CD8-positive, alpha-beta memory T cell (primary cell): ENCODE data around the gene GYPC. TPM values are rescaled to one million over a fixed set of nuclear protein-coding genes. Genes with fewer than 3 reads are reported as not detected.
"Not testable (repeated sequence)": the region's sequence is repeated elsewhere in the genome, so short reads cannot be mapped to it uniquely, and the experiment has no call there.

Source experiments
- CTCF ChIA-PET: fragments of 350-600 bp; sonication (Branson Sonifier 250); formaldehyde crosslinking; loops from one replicate; lab custom pipeline; 2021; ENCODE audit warnings: antibody characterized with exemption; lab: Charles Lee
- POLR2A ChIA-PET: fragments of 350-600 bp; sonication (Branson Sonifier 250); formaldehyde crosslinking; loops from one replicate; lab custom pipeline; 2021; ENCODE audit warnings: antibody characterized with exemption; lab: Charles Lee
- DNase-seq, 5 donors: peaks; one replicate each; pipeline versions ENCODE4 v3.0.0 to v3.0.0-alpha.2; 2020 to 2022; ENCODE audit warnings: mixed read lengths in 1 of 5
- H3K27ac ChIP-seq: one replicate; pipeline ENCODE4 v1.7.0; 2013; ENCODE audit warnings: low read depth, mild to moderate bottlenecking, low read length, moderate library complexity
- H3K27me3 ChIP-seq: 2 replicates; pipeline ENCODE4 v1.7.0; 2013; ENCODE audit warnings: low read length, mild to moderate bottlenecking; ENCODE audit not compliant: insufficient read depth, poor library complexity, severe bottlenecking
- H3K36me3 ChIP-seq: 2 replicates; pipeline ENCODE4 v1.7.0; 2013; ENCODE audit warnings: mild to moderate bottlenecking, low read length, moderate library complexity; ENCODE audit not compliant: insufficient read depth
- H3K4me1 ChIP-seq: 2 replicates; pipeline ENCODE4 v1.7.0; 2013; ENCODE audit warnings: mild to moderate bottlenecking, low read length, moderate library complexity; ENCODE audit not compliant: insufficient read depth
- H3K4me3 ChIP-seq: 2 replicates; pipeline ENCODE4 v1.7.0; 2013; ENCODE audit warnings: mild to moderate bottlenecking, low read length
- H3K9me3 ChIP-seq: 2 replicates; pipeline ENCODE4 v1.7.0; 2013; ENCODE audit warnings: mild to moderate bottlenecking, low read length
- H3K27ac Mint-ChIP-seq, 8 donors: one replicate each; pipeline ENCODE4 v1.8.0; 2020 to 2021; ENCODE audit warnings: mixed read lengths in 8 of 8, mild to moderate bottlenecking in 6 of 8, inconsistent platforms in 3 of 8, moderate library complexity in 3 of 8
- H3K27me3 Mint-ChIP-seq, 2 donors: one replicate each; pipeline ENCODE4 v1.8.0; 2020 to 2021; ENCODE audit warnings: mixed read lengths in 2 of 2, mild to moderate bottlenecking in 1 of 2, moderate library complexity in 1 of 2
- H3K36me3 Mint-ChIP-seq, 3 donors: one replicate each; pipeline ENCODE4 v1.8.0; 2020 to 2021; ENCODE audit warnings: mixed read lengths in 3 of 3, inconsistent platforms in 1 of 3, mild to moderate bottlenecking in 1 of 3
- H3K4me1 Mint-ChIP-seq, 3 donors: one replicate each; pipeline ENCODE4 v1.8.0; 2020 to 2021; ENCODE audit warnings: mixed read lengths in 3 of 3, inconsistent platforms in 1 of 3, mild to moderate bottlenecking in 1 of 3
- H3K4me3 Mint-ChIP-seq, 7 donors: one replicate each; pipeline ENCODE4 v1.8.0; 2020 to 2021; ENCODE audit warnings: mixed read lengths in 7 of 7, mild to moderate bottlenecking in 6 of 7, moderate library complexity in 4 of 7, inconsistent platforms in 2 of 7
- H3K9me3 Mint-ChIP-seq, 5 donors: one replicate each; pipeline ENCODE4 v1.8.0; 2020 to 2022; ENCODE audit warnings: mixed read lengths in 5 of 5, mild to moderate bottlenecking in 3 of 5, moderate library complexity in 2 of 5, inconsistent platforms in 1 of 5
- polyA plus RNA-seq: library from polyadenylated mRNA; unstranded; fragments of 300-500 nt; fragmentation: Illumina TruSeq; gene quantifications from one replicate; pipeline ENCODE4 v1.2.3, GENCODE V29; 2021
- total RNA-seq, 2 experiments: library from RNA; stranded (reverse); gene quantifications; one replicate each; pipeline ENCODE4 v1.2.3, GENCODE V29; 2021

The GYPC gene
- total and polyA plus RNA-seq, 3 experiments from 2014 or later: 102 to 226 (median 102) TPM

GRCh38 chr2:126704434-126705160 is 48.6 kb downstream of the GYPC start:
- Mint-ChIP-seq H3K4me1 (peaks cover 0 to 10% (median 0%) of the 10 kb centered on the region in 3 donors), H3K36me3 (peaks cover 0 to 6% (median 4%) of the 10 kb centered on the region in 3 donors), H3K4me3 (no peak overlapping the region), H3K27me3 (no peaks in the 10 kb centered on the region), H3K9me3 (no peaks in the 10 kb centered on the region), H3K27ac (no peak overlapping the region)
- ChIA-PET CTCF (no interaction called here), POLR2A (no interaction called here)
- H3K27ac ChIP-seq: no peak overlapping the region
- H3K4me1 ChIP-seq: no peaks in the 10 kb centered on the region
- H3K9me3 ChIP-seq: no peaks in the 10 kb centered on the region
- DNase-seq: no peak
- no peaks in the 10 kb centered on the region for H3K27me3 ChIP-seq
- no peak overlapping the region for H3K4me3 ChIP-seq
- H3K36me3 ChIP-seq: no peaks in the 10 kb centered on the region

GRCh38 chr2:126707191-126707590 is 51.2 kb downstream of the GYPC start:
- Mint-ChIP-seq H3K4me1 (no peaks in the 10 kb centered on the region), H3K9me3 (no peaks in the 10 kb centered on the region), H3K36me3 (no peaks in the 10 kb centered on the region), H3K27me3 (no peaks in the 10 kb centered on the region), H3K27ac (no peak overlapping the region), H3K4me3 (no peak overlapping the region)
- no peak overlapping the region for H3K4me3 ChIP-seq
- H3K36me3 ChIP-seq: no peaks in the 10 kb centered on the region
- H3K27me3 ChIP-seq: no peaks in the 10 kb centered on the region
- DNase-seq: no peak
- ChIA-PET CTCF (interaction anchor here (1.6 kb wide), 1 partner anchor 8 kb away, joined by 5 read pairs; no protein-coding TSS in a partner anchor), POLR2A (no interaction called here)
- no peak overlapping the region for H3K27ac ChIP-seq
- H3K9me3 ChIP-seq: no peaks in the 10 kb centered on the region
- no peaks in the 10 kb centered on the region for H3K4me1 ChIP-seq

DNA sequence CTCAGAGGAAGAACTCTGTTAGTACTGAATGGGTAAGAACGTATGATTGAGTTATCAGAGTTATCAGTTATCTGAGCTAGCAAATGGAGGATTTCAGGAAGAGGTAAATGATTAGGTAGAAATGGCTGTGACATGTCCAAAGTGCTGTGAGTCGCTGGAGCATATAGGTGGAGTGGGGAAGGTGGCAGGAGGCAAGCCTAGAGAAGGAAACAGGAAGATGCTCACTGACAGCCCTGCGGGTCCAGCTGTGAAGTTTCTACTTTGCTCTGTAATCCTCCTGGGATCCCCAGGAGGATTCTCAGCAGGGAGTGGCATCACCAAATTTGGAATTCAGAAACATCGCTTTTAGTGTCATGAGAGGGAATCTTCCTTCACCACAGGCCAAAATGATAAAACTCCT is 52.0 kb downstream of the GYPC start:
- no peaks in the 10 kb centered on the region for H3K27me3 ChIP-seq
- H3K27ac Mint-ChIP-seq: no peak overlapping the region
- no peaks in the 10 kb centered on the region for H3K4me1 ChIP-seq
- H3K4me3 ChIP-seq: no peak overlapping the region
- no peaks in the 10 kb centered on the region for H3K27me3 Mint-ChIP-seq
- H3K9me3 ChIP-seq: no peaks in the 10 kb centered on the region
- ChIA-PET POLR2A (no interaction called here), CTCF (interaction anchor here (1.6 kb wide), 1 partner anchor 9 kb away, joined by 5 read pairs; no protein-coding TSS in a partner anchor)
- H3K9me3 Mint-ChIP-seq: no peaks in the 10 kb centered on the region
- no peak overlapping the region for H3K27ac ChIP-seq
- H3K4me3 Mint-ChIP-seq: no peak overlapping the region
- no peaks in the 10 kb centered on the region for H3K36me3 Mint-ChIP-seq
- H3K4me1 Mint-ChIP-seq: no peaks in the 10 kb centered on the region
- H3K36me3 ChIP-seq: no peaks in the 10 kb centered on the region
- no peak for DNase-seq

DNA sequence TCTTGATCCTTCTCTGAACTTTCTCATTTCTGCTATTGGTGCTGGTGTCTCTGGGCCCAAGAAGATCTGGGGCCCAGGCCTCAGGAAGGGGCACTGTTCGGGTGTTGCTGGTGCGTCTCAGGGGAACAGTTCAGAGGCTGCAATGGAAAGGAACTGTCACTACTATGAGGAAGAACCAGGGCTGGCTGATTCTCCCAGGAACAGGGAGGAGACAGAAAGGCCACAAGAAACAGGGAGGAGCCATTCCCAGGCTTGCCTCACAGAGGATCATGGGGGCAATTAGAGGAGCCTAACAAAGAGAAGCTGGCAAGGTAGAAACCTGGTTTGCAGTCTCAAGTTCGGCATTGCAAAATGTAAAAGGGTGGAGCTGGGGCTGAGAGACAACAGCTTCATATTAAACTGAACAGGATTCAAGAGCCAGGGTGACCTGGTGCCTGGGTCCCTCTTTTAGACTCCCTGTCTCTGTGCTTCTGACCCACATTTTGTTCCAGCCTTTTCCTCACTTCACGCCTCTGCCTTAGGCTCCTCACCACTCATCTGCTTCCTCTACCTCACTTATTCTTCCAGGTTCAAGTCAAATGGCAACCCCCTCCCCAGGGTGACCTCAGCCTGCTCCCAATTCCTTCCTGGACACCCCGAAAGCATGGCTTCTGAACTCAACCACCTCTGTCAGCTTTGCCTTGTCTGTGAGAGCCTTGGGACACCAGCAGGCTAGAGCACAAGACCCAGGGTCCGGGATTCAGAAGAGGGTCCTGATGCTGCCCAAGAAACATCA is 58.4 kb downstream of the GYPC start:
- peaks cover 0 to 6% of the 10 kb centered on the region in 2 donors for H3K27me3 Mint-ChIP-seq
- no peak for DNase-seq
- CTCF ChIA-PET: interaction anchor here (0.9 kb wide), 1 partner anchor 16 kb away, joined by 3 read pairs; no protein-coding TSS in a partner anchor
- H3K36me3 Mint-ChIP-seq: no peaks in the 10 kb centered on the region
- POLR2A ChIA-PET: no interaction called here
- no peak overlapping the region for H3K4me3 ChIP-seq
- H3K4me1 ChIP-seq: no peaks in the 10 kb centered on the region
- H3K27ac Mint-ChIP-seq: peak overlapping the region in 1 of 8 donors; percentile 7
- no peaks in the 10 kb centered on the region for H3K36me3 ChIP-seq
- no peaks in the 10 kb centered on the region for H3K27me3 ChIP-seq
- no peak overlapping the region for H3K4me3 Mint-ChIP-seq
- H3K27ac ChIP-seq: no peak overlapping the region
- no peaks in the 10 kb centered on the region for H3K9me3 ChIP-seq
- H3K4me1 Mint-ChIP-seq: no peaks in the 10 kb centered on the region
- H3K9me3 Mint-ChIP-seq: no peaks in the 10 kb centered on the region

DNA sequence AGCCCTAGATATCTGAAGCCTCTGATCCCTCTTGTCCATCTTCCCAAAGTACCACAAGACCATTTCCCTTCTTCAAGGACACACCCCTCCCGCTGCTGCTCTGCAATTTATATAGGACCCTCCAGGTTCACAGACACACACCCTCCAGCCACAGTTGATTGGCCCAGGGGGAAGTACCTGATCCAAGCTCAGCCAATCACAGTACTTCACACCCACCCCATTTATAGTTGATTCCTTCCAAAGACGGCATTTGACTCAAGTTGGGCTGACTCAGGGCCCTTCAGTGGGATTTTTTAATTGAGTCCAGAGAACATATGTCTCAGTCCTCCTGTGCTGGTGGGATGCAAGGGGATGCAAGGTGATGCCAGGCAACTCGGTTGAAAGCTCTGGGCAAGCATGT is 59.2 kb downstream of the GYPC start:
- ChIA-PET CTCF (interaction anchor here (0.9 kb wide), 1 partner anchor 16 kb away, joined by 3 read pairs; no protein-coding TSS in a partner anchor), POLR2A (no interaction called here)
- DNase-seq: no peak
- H3K9me3 Mint-ChIP-seq: no peaks in the 10 kb centered on the region
- Histone ChIP-seq H3K9me3 (no peaks in the 10 kb centered on the region), H3K27ac (no peak overlapping the region), H3K4me3 (no peak overlapping the region), H3K4me1 (no peaks in the 10 kb centered on the region), H3K36me3 (no peaks in the 10 kb centered on the region), H3K27me3 (no peaks in the 10 kb centered on the region)
- no peaks in the 10 kb centered on the region for H3K36me3 Mint-ChIP-seq
- peaks cover 3 to 6% of the 10 kb centered on the region in 2 donors for H3K27me3 Mint-ChIP-seq
- H3K4me1 Mint-ChIP-seq: no peaks in the 10 kb centered on the region
- no peak overlapping the region for H3K27ac Mint-ChIP-seq
- no peak overlapping the region for H3K4me3 Mint-ChIP-seq

DNA sequence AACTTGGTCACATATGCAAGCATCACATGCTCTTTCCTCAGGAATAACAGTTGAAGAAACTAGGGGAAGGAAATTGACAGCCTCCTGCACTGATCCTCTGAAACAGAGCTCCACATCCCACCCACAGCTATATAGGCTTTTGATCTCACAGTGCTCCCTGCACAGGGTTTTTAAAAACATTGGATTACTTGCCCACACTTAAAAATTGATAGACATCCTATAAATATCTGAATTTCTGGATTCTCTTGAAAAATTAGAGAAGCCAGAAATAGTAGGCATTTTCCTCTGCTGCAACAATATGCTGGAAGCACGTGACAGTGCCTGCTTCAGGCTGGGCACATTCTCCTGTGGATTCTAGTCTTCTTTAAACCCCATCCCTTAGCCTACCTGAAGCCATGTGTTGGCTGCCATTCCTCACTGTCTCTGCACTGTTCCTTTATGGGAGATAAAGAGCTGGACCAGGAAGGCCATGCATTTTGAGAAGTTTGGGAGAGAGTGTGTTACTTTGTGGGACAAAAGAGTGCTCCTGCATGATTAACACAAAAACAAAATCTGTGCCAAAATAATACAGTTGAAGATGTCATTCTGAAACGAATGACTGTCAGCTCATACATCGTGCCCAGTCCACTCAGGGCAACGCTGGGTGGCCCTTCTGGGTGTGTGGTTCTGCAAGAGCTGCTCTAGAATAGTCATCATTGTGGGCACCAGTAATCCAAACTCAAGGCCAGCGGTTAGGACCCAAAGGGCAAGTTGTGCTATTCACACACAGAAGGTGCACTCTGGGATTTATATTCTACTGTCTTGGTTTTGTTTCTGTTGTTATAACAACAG is 59.8 kb downstream of the GYPC start:
- Mint-ChIP-seq H3K4me3 (no peak overlapping the region), H3K27me3 (peaks cover 3 to 6% of the 10 kb centered on the region in 2 donors), H3K27ac (peak overlapping the region in 1 of 8 donors; percentile 20), H3K4me1 (no peaks in the 10 kb centered on the region), H3K36me3 (no peaks in the 10 kb centered on the region), H3K9me3 (no peaks in the 10 kb centered on the region)
- no peak for DNase-seq
- H3K9me3 ChIP-seq: no peaks in the 10 kb centered on the region
- H3K27me3 ChIP-seq: no peaks in the 10 kb centered on the region
- H3K4me3 ChIP-seq: no peak overlapping the region
- POLR2A ChIA-PET: no interaction called here
- H3K4me1 ChIP-seq: no peaks in the 10 kb centered on the region
- H3K27ac ChIP-seq: no peak overlapping the region
- CTCF ChIA-PET: interaction anchor here (0.9 kb wide), 1 partner anchor 15 kb away, joined by 3 read pairs; no protein-coding TSS in a partner anchor
- H3K36me3 ChIP-seq: no peaks in the 10 kb centered on the region

DNA sequence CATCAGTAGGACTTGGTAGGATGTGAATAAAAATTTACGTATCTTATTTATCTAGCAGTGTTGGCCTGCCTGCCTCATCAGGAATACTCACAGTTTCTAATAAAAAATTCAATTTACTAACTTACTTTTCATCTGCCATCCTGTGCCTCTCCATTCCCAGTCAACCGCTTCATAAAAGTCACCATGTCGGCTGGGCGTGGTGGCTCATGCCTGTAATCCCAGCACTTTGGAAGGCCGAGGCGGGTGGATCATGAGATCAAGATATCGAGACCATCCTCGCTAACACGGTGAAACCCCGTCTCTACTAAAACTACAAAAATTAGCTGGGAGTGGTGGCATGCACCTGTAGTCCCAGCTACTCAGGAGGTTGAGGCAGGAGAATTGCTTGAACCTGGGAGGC is 61.3 kb downstream of the GYPC start:
- CTCF ChIA-PET, POLR2A ChIA-PET, H3K27ac ChIP-seq, H3K27ac Mint-ChIP-seq, DNase-seq, H3K4me1 ChIP-seq, H3K27me3 ChIP-seq, H3K36me3 Mint-ChIP-seq, H3K27me3 Mint-ChIP-seq, H3K9me3 ChIP-seq, H3K36me3 ChIP-seq, H3K4me3 ChIP-seq, H3K9me3 Mint-ChIP-seq, H3K4me3 Mint-ChIP-seq, H3K4me1 Mint-ChIP-seq: not testable (repeated sequence)
